B cell (primary cell): ENCODE measurements around the gene NR3C2. TPM values are rescaled to one million over a fixed set of nuclear protein-coding genes. Genes with fewer than 3 reads are reported as not detected.

Source experiments
- ATAC-seq: fragments of 200-7000 bp; cut with Tn5 transposase; one replicate; pipeline ENCODE4 v1.10.0; 2021; ENCODE audit warnings: low read depth, mild to moderate bottlenecking, moderate number of reproducible peaks, moderate library complexity
- CTCF ChIA-PET: fragments of 350-600 bp; sonication (Branson Sonifier 250); formaldehyde crosslinking; loops from one replicate; lab custom pipeline; 2021; ENCODE audit warnings: antibody characterized with exemption, inconsistent platforms; lab: Charles Lee
- POLR2A ChIA-PET: fragments of 350-600 bp; sonication (Branson Sonifier 250); formaldehyde crosslinking; loops from one replicate; lab custom pipeline; 2021; ENCODE audit warnings: antibody characterized with exemption; lab: Charles Lee
- DNase-seq: peaks from one replicate; pipeline ENCODE4 v3.0.0; 2013
- H2AFZ ChIP-seq: 2 replicates; pipeline ENCODE4 v1.6.1; 2012; ENCODE audit warnings: mild to moderate bottlenecking, low read depth, low read length; ENCODE audit not compliant: insufficient read depth, poor library complexity, severe bottlenecking
- H3K27ac ChIP-seq, 2 donors: 1 replicate in 1 of 2; 2 replicates in 1 of 2; pipeline ENCODE4 v1.5.1; 2012 to 2013; ENCODE audit warnings: low read length in 2 of 2, mild to moderate bottlenecking in 2 of 2, moderate library complexity in 1 of 2
- H3K27me3 ChIP-seq, 4 experiments: fragments of 200-600 bp in 1 of 4; sonication (generic) in 1 of 4; replicated peaks in 1 of 4; 1 replicate in 2 of 4; 2 replicates in 2 of 4; pipeline versions ENCODE4 v1.6.1 to v1.7.0; 2013 to 2016; ENCODE audit warnings: low read length in 3 of 4, mild to moderate bottlenecking in 2 of 4, mixed read lengths in 1 of 4, moderate library complexity in 1 of 4; ENCODE audit not compliant: insufficient read depth in 4 of 4, control insufficient read depth in 3 of 4; ENCODE audit errors: control extremely low read depth in 1 of 4
- H3K36me3 ChIP-seq, 2 experiments: replicated peaks in 1 of 2; 1 replicate in 1 of 2; 2 replicates in 1 of 2; pipeline versions ENCODE4 v1.6.1 to v1.7.1; 2013; ENCODE audit warnings: low read length in 1 of 2; ENCODE audit not compliant: insufficient read depth in 2 of 2, control insufficient read depth in 1 of 2; ENCODE audit errors: control extremely low read depth in 1 of 2, extremely low read depth in 1 of 2
- H3K4me1 ChIP-seq, 2 donors: fragments of 200-600 bp in 1 of 2; sonication (generic) in 1 of 2; 1 replicate in 1 of 2; 2 replicates in 1 of 2; pipeline versions ENCODE4 v1.5.1 to v1.6.1; 2013 to 2017; ENCODE audit warnings: low read length in 2 of 2; ENCODE audit not compliant: control insufficient read depth in 2 of 2, insufficient read depth in 2 of 2
- H3K4me2 ChIP-seq: replicated peaks from 2 replicates; pipeline ENCODE3; 2012; ENCODE audit warnings: mild to moderate bottlenecking, low read depth, low read length; ENCODE audit not compliant: poor library complexity, severe bottlenecking
- H3K4me3 ChIP-seq, 5 experiments: fragments of 200-600 bp in 1 of 5; sonication (generic) in 1 of 5; 1 replicate in 3 of 5; 2 replicates in 2 of 5; pipeline versions ENCODE4 v1.5.1 to v1.7.0; 2011 to 2016; ENCODE audit warnings: low read length in 4 of 5, mild to moderate bottlenecking in 4 of 5, low read depth in 2 of 5, control low read depth in 1 of 5, moderate library complexity in 1 of 5; ENCODE audit not compliant: insufficient read depth in 1 of 5; ENCODE audit errors: control extremely low read depth in 1 of 5, extremely low read depth in 1 of 5
- H3K79me2 ChIP-seq: fragments of 200-600 bp; sonication (generic); one replicate; pipeline ENCODE4 v1.6.0; 2016; ENCODE audit warnings: low read length; ENCODE audit not compliant: control insufficient read depth, insufficient read depth
- H3K9ac ChIP-seq: fragments of 200-600 bp; sonication (generic); 2 replicates; pipeline ENCODE4 v1.6.1; 2017; ENCODE audit warnings: mild to moderate bottlenecking, low read length, moderate library complexity
- H3K9me3 ChIP-seq, 3 donors: one replicate each; pipeline versions ENCODE4 v1.6.1 to v1.7.1; 2013; ENCODE audit warnings: low read length in 2 of 3; ENCODE audit not compliant: control insufficient read depth in 2 of 3, insufficient read depth in 1 of 3; ENCODE audit errors: control extremely low read depth in 1 of 3
- H4K20me1 ChIP-seq: 2 replicates; pipeline ENCODE4 v1.6.0; 2012; ENCODE audit warnings: mild to moderate bottlenecking, low read length; ENCODE audit not compliant: insufficient read depth, control insufficient read depth, poor library complexity, severe bottlenecking
- H3K27ac Mint-ChIP-seq: one replicate; pipeline ENCODE4 v1.8.0; 2021; ENCODE audit warnings: mixed read lengths
- H3K27me3 Mint-ChIP-seq: one replicate; pipeline ENCODE4 v1.8.0; 2021; ENCODE audit warnings: mixed read lengths
- H3K4me1 Mint-ChIP-seq: one replicate; pipeline ENCODE4 v1.8.0; 2021; ENCODE audit warnings: mixed read lengths
- H3K4me3 Mint-ChIP-seq: one replicate; pipeline ENCODE4 v1.8.0; 2021; ENCODE audit warnings: mixed read lengths
- H3K9me3 Mint-ChIP-seq: one replicate; pipeline ENCODE4 v1.8.0; 2022; ENCODE audit warnings: mixed read lengths; ENCODE audit not compliant: insufficient read depth
- EZH2 ChIP-seq: IDR thresholded peaks from 2 replicates; pipeline ENCODE4 v1.6.1; 2012; ENCODE audit warnings: borderline replicate concordance, low read depth, mild to moderate bottlenecking, moderate library complexity, low read length; ENCODE audit not compliant: insufficient read depth, poor library complexity, severe bottlenecking
- WGBS: methylation state at CpG from one replicate; pipeline ENCODE4 v1.1.5; 2013; ENCODE audit warnings: missing lambda C conversion rate; ENCODE audit not compliant: insufficient coverage; 5-methylcytosine and 5-hydroxymethylcytosine counted together
- intact Hi-C: fragments of 100-400 bp; cut with micrococcal nuclease; formaldehyde crosslinking; loops from one replicate; pipeline ENCODE4 v1.10.0; 2022
- polyA plus RNA-seq: library from polyadenylated mRNA; depleted of rRNA; stranded (reverse); fragments of >200 nt; gene quantifications from 2 replicates; pipeline ENCODE4 v1.2.3, GENCODE V29; 2012
- total RNA-seq, 2 donors: library from RNA; stranded (reverse); fragments of 120-200 nt in 1 of 2; gene quantifications; 1 replicate in 1 of 2; 2 replicates in 1 of 2; pipeline versions ENCODE4 v1.2.3 to v1.2.4, GENCODE V29; 2013 to 2022
- TF ChIP-seq, protein P1 (sequence below): fragments of 200-600 bp; IDR thresholded peaks from one replicate; pipeline ENCODE4 v1.8.0; 2022; ENCODE audit warnings: antibody characterized with exemption, mild to moderate bottlenecking

The NR3C2 gene
- total and polyA plus RNA-seq, 2 donors (not counting 1 experiment from before 2014, with no cell fraction given) = 6.7 to 19.3 TPM

DNA sequence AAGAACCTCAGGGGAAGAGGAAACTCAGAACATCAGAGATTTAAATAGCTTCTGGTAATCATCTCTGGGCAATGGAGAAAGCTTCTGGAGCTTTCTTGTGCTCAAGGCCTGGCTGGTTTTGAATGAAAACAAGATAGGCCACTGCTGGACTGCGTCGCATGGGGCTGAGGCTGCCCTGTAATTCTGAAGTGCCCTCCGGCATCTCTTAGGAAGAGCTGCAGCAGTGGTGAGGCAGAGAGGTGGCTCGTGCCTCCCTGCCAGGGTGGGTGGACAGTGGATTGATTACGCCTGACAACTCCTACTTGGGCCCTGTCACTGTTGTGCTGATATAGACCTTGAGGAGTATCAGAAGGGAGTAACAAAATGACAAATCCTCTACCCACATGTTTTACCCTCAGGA is 279.7 kb downstream of the NR3C2 start:
- Histone ChIP-seq H3K4me1 (no peaks in the 10 kb centered on the region), H3K9ac (no peak overlapping the region), H3K36me3 (no peaks in the 10 kb centered on the region), H3K4me2 (no peak overlapping the region), H3K27ac (no peak overlapping the region), H3K27me3 (no peaks in the 10 kb centered on the region), H3K4me3 (no peak overlapping the region), H2AFZ (no peak overlapping the region), H3K9me3 (no peaks in the 10 kb centered on the region), H3K79me2 (no peaks in the 10 kb centered on the region), H4K20me1 (no peaks in the 10 kb centered on the region)
- ATAC-seq = no peak
- 100% methylated on average over 4 of the region's 5 CpGs for WGBS
- H3K9me3 Mint-ChIP-seq = no peaks in the 10 kb centered on the region
- no peak overlapping the region for H3K27ac Mint-ChIP-seq
- intact Hi-C loops = no loop called here
- no peak overlapping the region for H3K4me3 Mint-ChIP-seq
- no peaks in the 10 kb centered on the region for H3K4me1 Mint-ChIP-seq
- ChIA-PET CTCF (no interaction called here), POLR2A (no interaction called here)
- no peak for DNase-seq
- TF ChIP-seq EZH2 = no peak
- TF ChIP-seq, protein P1, sequence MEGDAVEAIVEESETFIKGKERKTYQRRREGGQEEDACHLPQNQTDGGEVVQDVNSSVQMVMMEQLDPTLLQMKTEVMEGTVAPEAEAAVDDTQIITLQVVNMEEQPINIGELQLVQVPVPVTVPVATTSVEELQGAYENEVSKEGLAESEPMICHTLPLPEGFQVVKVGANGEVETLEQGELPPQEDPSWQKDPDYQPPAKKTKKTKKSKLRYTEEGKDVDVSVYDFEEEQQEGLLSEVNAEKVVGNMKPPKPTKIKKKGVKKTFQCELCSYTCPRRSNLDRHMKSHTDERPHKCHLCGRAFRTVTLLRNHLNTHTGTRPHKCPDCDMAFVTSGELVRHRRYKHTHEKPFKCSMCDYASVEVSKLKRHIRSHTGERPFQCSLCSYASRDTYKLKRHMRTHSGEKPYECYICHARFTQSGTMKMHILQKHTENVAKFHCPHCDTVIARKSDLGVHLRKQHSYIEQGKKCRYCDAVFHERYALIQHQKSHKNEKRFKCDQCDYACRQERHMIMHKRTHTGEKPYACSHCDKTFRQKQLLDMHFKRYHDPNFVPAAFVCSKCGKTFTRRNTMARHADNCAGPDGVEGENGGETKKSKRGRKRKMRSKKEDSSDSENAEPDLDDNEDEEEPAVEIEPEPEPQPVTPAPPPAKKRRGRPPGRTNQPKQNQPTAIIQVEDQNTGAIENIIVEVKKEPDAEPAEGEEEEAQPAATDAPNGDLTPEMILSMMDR = no peak
- H3K27me3 Mint-ChIP-seq = no peaks in the 10 kb centered on the region

DNA sequence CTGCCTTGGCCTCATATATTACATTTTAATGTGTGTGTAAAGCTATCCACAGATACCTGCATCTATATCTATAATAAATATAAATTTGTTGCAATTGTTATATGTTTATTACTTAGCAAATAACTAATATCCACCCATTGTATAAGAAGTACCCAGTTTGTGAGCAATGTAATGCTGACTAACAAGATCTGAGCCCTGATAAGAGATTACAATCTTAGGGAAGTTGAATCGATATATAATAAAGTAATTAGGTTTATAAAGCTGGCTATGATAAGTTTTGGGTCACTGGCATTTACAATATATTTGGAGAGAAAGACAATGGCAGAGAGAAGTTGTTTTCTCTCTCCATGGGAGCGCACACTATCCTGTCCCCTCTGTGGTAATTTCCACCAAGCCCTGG is 280.6 kb downstream of the NR3C2 start:
- Histone ChIP-seq H3K36me3 (no peaks in the 10 kb centered on the region), H3K4me2 (no peak overlapping the region), H3K4me1 (no peaks in the 10 kb centered on the region), H3K27ac (no peak overlapping the region), H3K4me3 (no peak overlapping the region), H4K20me1 (no peaks in the 10 kb centered on the region), H3K27me3 (no peaks in the 10 kb centered on the region), H3K9ac (no peak overlapping the region), H3K9me3 (no peaks in the 10 kb centered on the region), H2AFZ (no peak overlapping the region), H3K79me2 (no peaks in the 10 kb centered on the region)
- H3K4me1 Mint-ChIP-seq = no peaks in the 10 kb centered on the region
- intact Hi-C loops = no loop called here
- no CpG with 5 or more reads among the region's 2 CpGs for WGBS
- H3K9me3 Mint-ChIP-seq = no peaks in the 10 kb centered on the region
- POLR2A ChIA-PET = no interaction called here
- DNase-seq (no peak), ATAC-seq (no peak)
- H3K27ac Mint-ChIP-seq = no peak overlapping the region
- CTCF ChIA-PET = no interaction called here
- TF ChIP-seq, protein P1 = no peak
- TF ChIP-seq EZH2 = no peak
- H3K27me3 Mint-ChIP-seq = no peaks in the 10 kb centered on the region
- H3K4me3 Mint-ChIP-seq = no peak overlapping the region
